ENCODE data around the gene GPC6.

Gene GPC6

DNA sequence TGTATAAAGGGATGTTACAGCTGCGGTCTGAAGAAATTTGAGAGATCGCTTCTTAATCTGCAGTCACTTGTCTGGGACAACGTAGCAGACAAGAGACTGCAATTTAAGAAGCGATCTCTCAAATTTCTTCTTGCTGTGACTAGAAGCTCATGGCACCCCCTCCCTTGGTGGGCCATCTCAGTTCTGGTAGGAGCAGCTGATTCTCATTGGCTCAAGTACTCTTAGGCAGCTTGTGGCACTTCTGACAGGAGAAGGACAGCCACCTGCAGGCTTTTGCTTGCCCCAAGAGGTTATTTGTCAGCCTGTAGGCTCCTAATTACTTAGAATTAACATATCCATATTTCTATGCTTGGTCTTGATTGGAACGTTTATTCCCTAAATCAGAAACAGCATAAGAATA is 749.9 kb downstream of the GPC6 start:
- Histone ChIP-seq H3K36me3 (ENCODE audit: control insufficient read depth in 1 of 2, insufficient read depth in 2 of 2, low read length in 2 of 2) (no peaks in the 10 kb centered on the region), H3K4ac (ENCODE audit: low read depth, low read length) (no peak overlapping the region), H4K8ac (ENCODE audit: low read depth, low read length) (no peak overlapping the region), H2BK12ac (ENCODE audit: low read length) (no peak overlapping the region), H2BK120ac (ENCODE audit: insufficient read depth, low read length, poor library complexity) (no peak overlapping the region), H3K9me3 (ENCODE audit: insufficient read depth, low read depth, low read length) (no peaks in the 10 kb centered on the region), H3K4me1 (ENCODE audit: control insufficient read depth in 1 of 2, insufficient read depth in 2 of 2, low read length in 2 of 2) (no peaks in the 10 kb centered on the region), H3K18ac (ENCODE audit: low read length) (no peak overlapping the region), H2AK5ac (ENCODE audit: low read length) (no peak overlapping the region), H2BK5ac (ENCODE audit: low read depth, low read length, poor library complexity) (no peak overlapping the region), H3K27ac (ENCODE audit: low read depth, low read length) (no peak overlapping the region), H3K79me1 (ENCODE audit: low read length) (no peaks in the 10 kb centered on the region), H4K91ac (ENCODE audit: low read depth, low read length) (no peak overlapping the region), H2AFZ (ENCODE audit: insufficient read depth, low read length, poor library complexity) (no peak overlapping the region), H4K12ac (ENCODE audit: low read depth, low read length) (no peak overlapping the region), H3K4me2 (ENCODE audit: low read length) (no peak overlapping the region), H3K23ac (ENCODE audit: low read length) (no peak overlapping the region), H3K27me3 (ENCODE audit: insufficient read depth, low read length) (no peaks in the 10 kb centered on the region), H3K4me3 (ENCODE audit: low read depth, low read length) (no peak overlapping the region), H3K14ac (ENCODE audit: low read length) (no peak overlapping the region), H3K9ac (ENCODE audit: low read length) (no peak overlapping the region), H3K79me2 (ENCODE audit: control insufficient read depth, insufficient read depth, low read length, poor library complexity) (no peaks in the 10 kb centered on the region)
- WGBS (ENCODE audit: extremely low coverage, insufficient coverage, insufficient read length) = no CpG with 5 or more reads among the region's 5 CpGs
- no peak for DNase-seq

- Histone ChIP-seq H2AFZ (ENCODE audit: insufficient read depth, low read length, poor library complexity) (no peak overlapping the region), H4K91ac (ENCODE audit: low read depth, low read length) (no peak overlapping the region), H2AK5ac (ENCODE audit: low read length) (no peak overlapping the region), H3K18ac (ENCODE audit: low read length) (no peak overlapping the region), H2BK12ac (ENCODE audit: low read length) (no peak overlapping the region), H4K12ac (ENCODE audit: low read depth, low read length) (no peak overlapping the region), H3K79me1 (ENCODE audit: low read length) (no peaks in the 10 kb centered on the region), H4K8ac (ENCODE audit: low read depth, low read length) (no peak overlapping the region), H3K23ac (ENCODE audit: low read length) (no peak overlapping the region), H3K79me2 (ENCODE audit: control insufficient read depth, insufficient read depth, low read length, poor library complexity) (no peaks in the 10 kb centered on the region), H3K14ac (ENCODE audit: low read length) (no peak overlapping the region), H3K4me1 (ENCODE audit: control insufficient read depth in 1 of 2, insufficient read depth in 2 of 2, low read length in 2 of 2) (no peaks in the 10 kb centered on the region), H2BK5ac (ENCODE audit: low read depth, low read length, poor library complexity) (no peak overlapping the region), H3K36me3 (ENCODE audit: control insufficient read depth in 1 of 2, insufficient read depth in 2 of 2, low read length in 2 of 2) (no peaks in the 10 kb centered on the region), H3K27ac (ENCODE audit: low read depth, low read length) (no peak overlapping the region), H2BK120ac (ENCODE audit: insufficient read depth, low read length, poor library complexity) (no peak overlapping the region), H3K9me3 (ENCODE audit: insufficient read depth, low read depth, low read length) (no peaks in the 10 kb centered on the region), H3K27me3 (ENCODE audit: insufficient read depth, low read length) (no peaks in the 10 kb centered on the region), H3K9ac (ENCODE audit: low read length) (no peak overlapping the region), H3K4me3 (ENCODE audit: low read depth, low read length) (no peak overlapping the region), H3K4me2 (ENCODE audit: low read length) (no peak overlapping the region), H3K4ac (ENCODE audit: low read depth, low read length) (no peak overlapping the region)
- DNase-seq = no peak
- no CpG with 5 or more reads among the region's 3 CpGs for WGBS (ENCODE audit: extremely low coverage, insufficient coverage, insufficient read length)
These were observed 751.4 kb downstream of the GPC6 start for GRCh38 chr13:93977986-93978385.

- Histone ChIP-seq H2BK12ac (ENCODE audit: low read length) (no peak overlapping the region), H4K12ac (ENCODE audit: low read depth, low read length) (no peak overlapping the region), H3K14ac (ENCODE audit: low read length) (no peak overlapping the region), H3K18ac (ENCODE audit: low read length) (no peak overlapping the region), H3K27ac (ENCODE audit: low read depth, low read length) (no peak overlapping the region), H3K4ac (ENCODE audit: low read depth, low read length) (no peak overlapping the region), H3K79me1 (ENCODE audit: low read length) (no peaks in the 10 kb centered on the region), H2AK5ac (ENCODE audit: low read length) (no peak overlapping the region), H3K9ac (ENCODE audit: low read length) (no peak overlapping the region), H3K36me3 (ENCODE audit: control insufficient read depth in 1 of 2, insufficient read depth in 2 of 2, low read length in 2 of 2) (no peaks in the 10 kb centered on the region), H3K9me3 (ENCODE audit: insufficient read depth, low read depth, low read length) (no peaks in the 10 kb centered on the region), H2AFZ (ENCODE audit: insufficient read depth, low read length, poor library complexity) (no peak overlapping the region), H3K4me2 (ENCODE audit: low read length) (no peak overlapping the region), H3K4me1 (ENCODE audit: control insufficient read depth in 1 of 2, insufficient read depth in 2 of 2, low read length in 2 of 2) (no peaks in the 10 kb centered on the region), H3K79me2 (ENCODE audit: control insufficient read depth, insufficient read depth, low read length, poor library complexity) (no peaks in the 10 kb centered on the region), H2BK120ac (ENCODE audit: insufficient read depth, low read length, poor library complexity) (no peak overlapping the region), H4K91ac (ENCODE audit: low read depth, low read length) (no peak overlapping the region), H2BK5ac (ENCODE audit: low read depth, low read length, poor library complexity) (no peak overlapping the region), H3K27me3 (ENCODE audit: insufficient read depth, low read length) (no peaks in the 10 kb centered on the region), H4K8ac (ENCODE audit: low read depth, low read length) (no peak overlapping the region), H3K23ac (ENCODE audit: low read length) (no peak overlapping the region), H3K4me3 (ENCODE audit: low read depth, low read length) (no peak overlapping the region)
- no peak for DNase-seq
- no CpG with 5 or more reads among the region's 1 CpG for WGBS (ENCODE audit: extremely low coverage, insufficient coverage, insufficient read length)
These were observed 754.9 kb downstream of the GPC6 start for GRCh38 chr13:93981426-93981977.

GRCh38 chr13:93982179-93982918 is 755.7 kb downstream of the GPC6 start:
- Histone ChIP-seq H2BK12ac (ENCODE audit: low read length) (no peak overlapping the region), H4K8ac (ENCODE audit: low read depth, low read length) (no peak overlapping the region), H3K4me2 (ENCODE audit: low read length) (no peak overlapping the region), H3K23ac (ENCODE audit: low read length) (no peak overlapping the region), H2BK120ac (ENCODE audit: insufficient read depth, low read length, poor library complexity) (no peak overlapping the region), H3K4me3 (ENCODE audit: low read depth, low read length) (no peak overlapping the region), H3K36me3 (ENCODE audit: control insufficient read depth in 1 of 2, insufficient read depth in 2 of 2, low read length in 2 of 2) (no peaks in the 10 kb centered on the region), H2BK5ac (ENCODE audit: low read depth, low read length, poor library complexity) (no peak overlapping the region), H3K27ac (ENCODE audit: low read depth, low read length) (no peak overlapping the region), H3K9me3 (ENCODE audit: insufficient read depth, low read depth, low read length) (no peaks in the 10 kb centered on the region), H3K4me1 (ENCODE audit: control insufficient read depth in 1 of 2, insufficient read depth in 2 of 2, low read length in 2 of 2) (no peaks in the 10 kb centered on the region), H3K18ac (ENCODE audit: low read length) (no peak overlapping the region), H3K4ac (ENCODE audit: low read depth, low read length) (no peak overlapping the region), H3K14ac (ENCODE audit: low read length) (no peak overlapping the region), H3K79me1 (ENCODE audit: low read length) (no peaks in the 10 kb centered on the region), H3K79me2 (ENCODE audit: control insufficient read depth, insufficient read depth, low read length, poor library complexity) (no peaks in the 10 kb centered on the region), H4K91ac (ENCODE audit: low read depth, low read length) (no peak overlapping the region), H3K9ac (ENCODE audit: low read length) (no peak overlapping the region), H2AFZ (ENCODE audit: insufficient read depth, low read length, poor library complexity) (no peak overlapping the region), H4K12ac (ENCODE audit: low read depth, low read length) (no peak overlapping the region), H2AK5ac (ENCODE audit: low read length) (no peak overlapping the region), H3K27me3 (ENCODE audit: insufficient read depth, low read length) (no peaks in the 10 kb centered on the region)
- 100% methylated on average over 1 of the region's 5 CpGs for WGBS (ENCODE audit: extremely low coverage, insufficient coverage, insufficient read length)
- DNase-seq = no peak
